Activated CD4-positive, alpha-beta T cell treated with anti-CD3 and anti-CD28 coated beads, Interleukin-2, Interleukin-6, amounts not matched to agents 100 ng/mL and 50 ng/mL, durations not matched to agents 16 hours and 8 hours (primary cell): ENCODE data around the gene RHOD.
A peak's percentile ranks its signal among the peaks of the same experiment; 100 is the strongest.

ENCODE experiments used
- DNase-seq: peaks from one replicate; pipeline ENCODE4 v3.0.0-alpha.2; 2020

Gene RHOD

DNA sequence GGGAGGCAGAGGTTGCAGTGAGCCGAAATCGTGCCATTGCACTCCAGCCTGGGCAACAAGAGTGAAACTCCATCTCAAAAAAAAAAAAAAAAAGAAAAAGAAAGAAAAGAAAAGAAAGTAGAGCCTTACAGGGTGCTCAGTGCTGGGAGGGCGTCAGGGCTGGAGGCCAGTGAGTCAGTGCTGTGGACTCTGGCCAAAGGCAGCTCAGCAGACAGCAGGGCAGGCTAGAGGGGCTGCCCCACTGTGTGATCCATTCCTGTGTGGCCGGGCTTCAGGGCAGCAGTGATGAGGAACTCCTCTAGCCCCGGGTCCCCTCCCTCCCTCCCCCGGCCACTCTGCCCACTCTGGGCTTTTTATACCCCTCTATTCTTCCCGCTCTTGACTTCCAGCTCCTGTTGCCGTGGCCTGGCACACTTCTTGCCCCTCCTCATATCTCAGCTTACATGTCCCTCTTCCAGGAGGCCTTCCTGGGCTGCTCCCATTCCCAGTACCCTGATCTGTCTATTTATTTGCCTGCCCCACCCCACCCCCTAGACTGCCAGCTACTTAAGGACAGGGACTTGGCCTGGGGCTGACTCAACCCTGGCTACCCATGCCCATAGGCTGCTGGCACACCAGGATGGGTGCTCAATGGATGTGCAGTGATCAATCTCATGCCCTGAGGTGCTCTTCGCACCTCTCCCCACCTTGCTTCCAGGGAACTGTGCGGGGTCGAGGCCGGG, 23.7 kb upstream of the RHOD start:
- DNase-seq = no peak

DNA sequence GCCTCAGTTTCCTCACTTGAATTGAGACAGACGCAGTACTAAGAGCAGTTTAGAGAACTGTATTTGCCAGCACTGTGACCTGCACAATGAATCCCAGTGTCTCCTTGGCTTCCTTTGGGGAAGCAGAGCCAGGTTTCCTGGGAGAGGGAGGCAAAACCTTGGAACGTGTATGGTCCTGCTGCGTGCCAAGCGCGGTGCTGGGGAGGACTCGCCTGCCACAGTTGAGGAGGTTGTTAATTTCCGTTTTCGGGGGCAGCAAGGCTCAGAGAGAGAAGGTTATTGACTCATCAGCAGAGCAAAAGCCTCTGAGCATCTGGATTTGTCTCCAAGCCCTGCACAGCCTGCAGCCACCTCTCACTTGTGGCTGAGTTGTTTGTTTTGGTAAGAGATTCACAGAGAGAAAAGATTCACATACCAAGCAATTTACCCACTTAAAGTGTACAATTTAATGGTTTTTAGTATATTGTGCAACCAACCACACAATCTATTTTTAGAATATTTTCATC, 22.9 kb upstream of the RHOD start:
- no peak for DNase-seq

DNA sequence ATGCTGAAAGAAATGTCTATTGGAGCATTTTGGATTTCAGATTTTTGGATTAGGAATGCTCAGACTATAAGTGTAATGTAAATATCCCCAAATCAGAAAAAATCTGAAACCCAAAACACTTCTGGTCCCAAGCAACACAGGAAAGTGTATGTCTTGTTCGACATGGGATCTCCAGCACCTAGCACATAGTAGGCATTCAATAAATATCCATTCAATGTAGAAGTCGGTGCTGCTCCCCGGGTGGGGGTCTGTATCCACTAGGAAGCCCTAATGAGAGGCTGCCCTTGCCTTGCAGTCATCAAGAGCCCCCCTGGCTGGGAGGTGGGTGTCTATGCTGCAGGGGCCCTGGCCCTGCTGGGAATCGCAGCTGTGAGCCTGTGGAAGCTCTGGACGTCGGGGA, 22.3 kb upstream of the RHOD start:
- DNase-seq = no peak

DNA sequence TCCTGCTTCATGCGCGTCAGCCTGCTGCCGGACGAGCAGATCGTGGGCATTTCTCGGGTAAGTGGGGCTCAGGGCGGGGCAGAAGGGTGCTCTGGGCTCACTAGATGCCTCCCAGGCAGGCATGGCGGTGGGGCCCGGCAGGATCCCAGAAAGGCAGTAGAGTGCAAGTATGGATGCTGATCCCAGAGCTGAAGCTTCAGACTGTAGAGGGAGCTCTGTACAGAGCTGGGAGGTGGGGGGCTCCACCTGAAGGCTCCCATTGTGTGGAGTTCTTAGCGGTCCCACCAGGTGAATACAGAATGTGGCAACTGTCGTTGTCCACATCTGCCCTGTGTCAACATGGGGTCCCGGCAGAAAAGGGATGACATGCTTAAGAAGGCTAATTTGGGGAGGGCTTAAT, 16.5 kb upstream of the RHOD start:
- DNase-seq = no peak

GRCh38 chr11:67041602-67042001, 15.0 kb upstream of the RHOD start:
- no peak for DNase-seq

DNA sequence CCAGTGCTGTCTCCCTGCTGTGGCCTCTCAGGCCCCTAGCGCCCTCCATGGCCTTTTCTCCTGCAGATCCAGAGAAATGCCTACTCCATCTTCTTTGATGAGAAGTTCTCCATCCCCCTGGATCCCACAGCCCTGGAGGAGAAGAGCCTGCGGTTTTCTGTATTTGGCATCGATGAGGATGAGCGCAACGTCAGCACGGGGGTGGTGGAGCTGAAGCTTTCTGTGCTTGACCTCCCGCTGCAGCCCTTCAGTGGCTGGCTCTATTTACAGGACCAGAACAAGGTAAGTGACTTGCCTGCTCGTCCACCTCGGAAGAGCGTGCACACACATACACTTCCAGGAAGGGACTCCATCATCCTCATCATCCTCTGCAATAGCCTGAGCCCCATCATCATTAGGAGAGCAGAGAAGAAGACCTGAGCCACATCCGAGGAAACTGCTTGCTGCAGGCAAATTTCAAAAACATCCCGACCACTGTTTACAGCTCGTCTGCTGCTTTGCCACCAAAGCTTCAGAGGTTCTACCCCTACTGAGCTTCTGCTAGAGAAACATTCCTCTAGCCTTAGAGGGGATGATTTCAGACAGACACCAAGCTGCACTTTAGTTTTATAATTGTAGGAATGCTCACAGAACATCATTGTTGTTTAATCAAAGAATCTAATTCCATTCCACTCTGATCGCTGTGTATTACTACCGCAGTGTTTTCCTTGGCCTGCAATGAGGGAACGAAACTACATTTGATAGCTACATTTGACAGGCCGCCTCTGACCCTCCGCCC, 12.9 kb upstream of the RHOD start:
- DNase-seq = no peak

DNA sequence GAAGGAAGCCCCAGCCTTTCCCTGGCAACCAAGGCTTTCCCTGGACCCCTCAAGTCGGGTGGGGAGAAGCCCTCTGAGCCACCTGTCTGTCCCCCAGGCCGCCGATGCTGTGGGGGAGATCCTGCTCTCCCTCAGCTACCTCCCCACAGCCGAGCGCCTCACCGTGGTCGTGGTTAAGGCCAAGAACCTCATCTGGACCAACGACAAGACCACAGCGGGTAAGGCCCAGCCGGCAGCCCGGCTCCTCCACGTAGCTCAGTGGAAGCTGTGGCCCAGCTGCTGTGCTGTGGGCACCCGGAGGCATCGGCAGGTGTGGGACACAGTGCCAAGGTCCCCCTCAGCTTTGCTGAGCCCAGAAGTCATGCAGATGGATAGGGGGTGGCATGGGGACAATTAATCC, 12.2 kb upstream of the RHOD start:
- DNase-seq = no peak

DNA sequence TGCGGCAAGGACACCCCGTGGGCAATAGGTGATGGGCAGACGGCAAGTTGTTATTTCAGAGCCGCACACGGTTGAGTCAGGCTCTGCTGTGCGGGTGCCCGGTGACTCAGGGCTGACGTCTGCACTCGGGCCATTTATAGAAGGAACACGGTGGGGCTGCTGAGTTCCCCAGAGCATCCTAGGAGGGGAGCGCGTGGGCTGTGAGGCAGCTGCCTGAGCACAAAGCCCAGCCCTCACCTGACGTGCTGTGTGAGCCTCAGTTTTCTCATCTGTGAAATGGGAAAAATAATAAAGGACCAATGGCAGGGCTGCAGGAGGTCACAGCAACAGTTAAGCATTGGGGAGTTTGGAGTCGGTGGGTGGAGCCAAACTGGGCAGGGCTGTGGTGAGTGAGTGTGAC, 11.3 kb upstream of the RHOD start:
- no peak for DNase-seq

GRCh38 chr11:67048515-67049130, 8.0 kb upstream of the RHOD start:
- DNase-seq = no peak

- no peak for DNase-seq
These were observed 6.5 kb upstream of the RHOD start for GRCh38 chr11:67050139-67050538.

DNA sequence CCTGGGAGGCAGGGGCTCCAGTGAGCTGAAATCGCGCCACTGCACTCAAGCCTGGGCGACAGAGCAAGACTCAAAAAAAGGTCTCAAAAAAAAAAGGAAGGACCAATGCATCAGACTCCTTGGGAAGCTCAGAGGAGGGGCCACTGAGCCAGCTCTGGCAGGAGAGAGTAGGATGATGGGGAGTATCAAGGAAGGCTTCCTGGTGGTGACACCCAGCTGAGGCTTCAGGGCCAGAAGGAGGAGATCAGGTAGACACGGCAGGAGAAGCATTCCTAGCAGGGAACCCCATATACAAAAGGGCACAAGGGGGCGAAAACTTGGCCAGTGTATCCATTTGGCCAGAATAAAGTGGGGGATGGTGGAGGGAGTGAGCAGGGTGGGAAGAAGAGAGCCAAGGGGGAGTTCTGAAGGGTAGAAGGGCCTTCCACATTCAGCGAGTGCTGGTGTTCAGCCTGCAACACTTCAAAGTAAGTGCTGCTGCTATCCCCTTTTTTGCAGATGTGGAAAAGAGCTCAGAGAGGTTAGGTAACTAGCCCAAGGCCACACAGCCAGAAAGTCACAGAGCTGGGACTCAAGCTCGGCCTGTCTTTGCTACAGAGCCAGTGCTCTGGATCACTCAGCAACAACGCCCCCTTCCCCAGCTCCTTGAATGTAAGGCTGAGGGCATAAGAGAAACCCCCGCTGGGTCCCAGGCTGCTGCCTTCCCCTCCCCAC, 5.3 kb upstream of the RHOD start:
- no peak for DNase-seq

DNA sequence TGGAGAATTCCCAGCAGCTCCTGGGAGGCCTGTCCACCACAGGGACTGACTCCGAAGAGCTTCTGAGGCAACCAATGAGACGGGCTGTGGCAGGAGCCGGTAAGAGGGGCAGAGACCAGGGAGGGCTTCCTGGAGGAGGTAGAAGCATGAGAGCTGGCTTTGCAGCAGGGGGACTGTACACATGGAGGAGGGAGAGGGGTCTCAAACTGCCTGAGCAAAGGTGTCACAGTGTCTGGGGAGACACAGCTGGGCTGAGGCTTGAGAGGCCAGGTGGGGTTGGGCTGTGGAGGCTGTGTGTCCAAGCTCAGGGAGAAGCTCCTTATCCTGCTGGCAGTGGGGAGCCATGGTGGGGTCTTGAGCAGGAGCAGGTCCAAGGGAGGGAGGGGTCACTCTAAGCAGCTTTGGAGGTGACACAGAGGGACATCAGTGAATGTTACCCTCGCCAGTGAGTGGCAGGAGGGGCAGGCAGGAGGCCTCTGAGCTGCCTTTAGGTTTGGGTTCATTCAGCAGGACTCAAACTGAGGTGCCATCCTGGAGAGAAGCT, 4.6 kb upstream of the RHOD start:
- DNase-seq = no peak

DNA sequence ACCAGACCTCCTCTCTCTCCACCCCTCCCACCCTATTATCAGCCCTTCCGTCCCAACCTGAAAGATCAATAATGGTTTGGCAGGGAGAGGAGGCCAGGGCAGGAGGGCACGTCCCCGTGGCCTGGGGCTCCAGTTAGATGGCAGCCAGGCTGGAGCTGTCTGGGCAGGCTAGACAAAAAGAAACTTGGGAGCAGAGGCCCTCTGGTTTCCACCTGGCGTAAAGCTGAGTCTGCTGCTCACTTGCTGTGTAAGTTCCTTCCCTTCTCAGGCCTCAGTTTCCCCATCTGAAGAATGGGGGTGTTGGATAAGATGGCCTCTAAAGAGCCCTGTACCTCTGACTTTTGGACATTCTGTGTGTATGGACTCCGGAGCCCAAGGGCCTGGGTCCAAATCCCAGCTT, 3.8 kb upstream of the RHOD start:
- no peak for DNase-seq

GRCh38 chr11:67053896-67054329, 2.7 kb upstream of the RHOD start:
- peak; percentile 56 for DNase-seq

GRCh38 chr11:67054346-67054835, 2.3 kb upstream of the RHOD start:
- no peak for DNase-seq

DNA sequence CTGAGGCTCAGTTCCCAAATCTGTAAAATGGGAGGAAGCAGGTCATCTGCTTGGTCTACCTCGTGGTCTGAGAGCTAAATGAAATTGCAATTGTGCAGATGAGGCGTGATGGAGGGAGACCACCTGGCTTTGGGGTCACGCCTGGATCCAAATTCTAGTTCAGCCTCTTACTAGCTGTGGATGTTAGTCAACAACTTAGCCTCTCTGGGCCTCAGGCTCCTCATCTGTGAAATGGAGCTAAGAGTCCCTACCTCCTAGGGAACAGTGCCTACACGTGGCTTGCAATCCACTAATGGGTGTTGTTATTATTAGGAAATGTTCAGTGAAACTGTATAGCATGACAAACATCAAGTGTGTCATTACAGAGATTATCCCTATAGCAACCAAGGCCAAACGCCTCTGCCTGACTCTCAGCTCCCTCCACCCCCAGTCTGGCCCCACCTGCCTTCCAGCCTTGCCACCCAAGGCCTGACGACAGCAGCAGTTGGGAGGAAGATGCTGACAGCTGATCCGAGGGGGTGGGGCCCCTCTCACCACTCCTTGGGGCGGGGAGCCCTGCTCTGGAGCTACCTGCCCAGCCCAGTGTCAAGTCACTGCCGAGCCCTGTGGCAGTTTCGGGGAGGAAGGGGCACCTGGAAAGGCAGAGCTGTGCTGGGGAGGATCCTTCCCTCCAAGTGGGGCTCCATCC, 1.7 kb upstream of the RHOD start:
- no peak for DNase-seq

- no peak for DNase-seq
These were observed 835 bp upstream of the RHOD start for GRCh38 chr11:67055812-67056211.

- DNase-seq = no peak
These were observed 592 bp downstream of the RHOD start for GRCh38 chr11:67057205-67057672.

DNA sequence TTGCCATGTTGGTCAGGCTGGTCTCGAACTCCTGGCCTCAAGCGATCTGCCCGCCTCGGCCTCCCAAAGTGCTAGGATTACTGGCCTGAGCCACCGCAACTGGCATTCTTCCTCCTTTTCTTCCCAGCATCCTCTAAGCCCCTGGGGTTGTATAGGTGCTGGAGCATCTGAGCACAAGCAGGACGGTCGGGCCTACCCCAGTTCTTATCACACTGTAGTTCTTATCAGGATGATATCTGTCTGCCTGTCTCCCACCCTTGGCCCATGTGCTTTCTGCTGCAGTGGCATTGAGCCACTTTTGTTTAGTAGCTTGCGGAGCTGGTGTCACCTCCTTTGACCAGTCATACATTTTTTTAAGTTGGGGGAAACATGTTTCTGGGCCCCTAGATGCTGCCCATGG, 1.9 kb downstream of the RHOD start:
- DNase-seq = no peak

DNA sequence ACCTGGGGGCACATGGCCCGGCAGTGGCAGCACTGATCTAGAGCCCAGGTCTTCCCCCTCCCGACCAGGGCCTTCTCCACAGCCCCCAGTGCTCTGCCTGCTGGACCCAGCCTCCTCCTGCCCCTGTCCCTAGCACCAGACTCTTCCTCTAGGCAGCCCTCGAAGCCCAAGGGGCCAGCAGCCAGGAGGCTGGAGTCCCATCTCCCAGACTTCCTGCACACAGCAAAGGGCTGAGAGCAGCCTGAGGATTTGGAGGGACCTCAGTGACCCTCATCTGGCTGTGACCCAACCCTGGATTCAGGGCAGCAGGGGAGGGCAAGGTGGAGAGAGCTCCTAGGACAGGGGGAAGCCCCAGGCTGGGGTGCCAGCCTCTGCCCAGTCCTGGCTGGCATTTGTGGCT, 3.0 kb downstream of the RHOD start:
- no peak for DNase-seq

- DNase-seq = no peak
These were observed 3.5 kb downstream of the RHOD start for GRCh38 chr11:67060111-67060522.
